Fibroblast of skin of left quadriceps (primary cell): ENCODE measurements around the gene OSBPL1A.

ENCODE experiments used
- DNase-seq, 2 experiments: peaks; one replicate each; pipeline ENCODE4 v3.0.0-alpha.2; 2013; ENCODE audit warnings: low read depth in 2 of 2

The OSBPL1A gene

DNA sequence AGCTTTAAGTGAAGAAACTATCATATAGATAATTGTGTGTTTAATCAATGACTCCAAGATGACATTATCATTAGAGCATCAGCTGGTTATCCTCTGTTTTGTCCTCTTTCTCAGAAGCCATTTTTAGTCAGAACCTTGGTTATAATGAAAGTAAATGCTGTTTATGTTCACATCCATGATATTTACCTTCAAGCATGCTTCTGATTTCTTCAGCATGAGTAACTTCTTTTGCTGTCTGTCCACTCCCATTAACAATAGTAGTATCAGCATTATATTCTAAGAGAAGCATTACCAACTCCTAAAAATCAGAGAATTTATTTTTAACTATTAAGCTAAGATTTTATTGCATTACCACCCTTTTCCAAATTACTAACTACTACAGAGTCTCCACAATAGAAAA is 56.3 kb downstream of the OSBPL1A start:
- DNase-seq: no peak

DNA sequence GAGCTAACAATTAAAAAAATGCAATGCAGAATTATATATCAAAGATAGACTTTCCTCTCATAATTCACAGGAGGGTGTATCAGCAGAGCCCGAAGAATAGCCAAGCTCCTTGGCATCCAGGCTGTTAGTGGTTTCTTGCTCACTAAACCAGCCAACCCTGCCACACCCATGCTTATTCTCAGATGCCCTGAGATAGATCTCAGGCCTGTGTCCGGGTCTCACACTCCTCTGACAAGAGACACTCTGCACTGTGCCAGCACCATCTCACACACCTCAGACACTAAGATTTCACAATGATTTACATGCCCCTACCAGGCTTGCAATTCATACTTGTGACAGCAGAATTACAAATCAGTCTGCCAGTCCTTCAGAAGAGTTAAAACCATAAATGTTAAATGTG is 64.5 kb downstream of the OSBPL1A start:
- no peak for DNase-seq

DNA sequence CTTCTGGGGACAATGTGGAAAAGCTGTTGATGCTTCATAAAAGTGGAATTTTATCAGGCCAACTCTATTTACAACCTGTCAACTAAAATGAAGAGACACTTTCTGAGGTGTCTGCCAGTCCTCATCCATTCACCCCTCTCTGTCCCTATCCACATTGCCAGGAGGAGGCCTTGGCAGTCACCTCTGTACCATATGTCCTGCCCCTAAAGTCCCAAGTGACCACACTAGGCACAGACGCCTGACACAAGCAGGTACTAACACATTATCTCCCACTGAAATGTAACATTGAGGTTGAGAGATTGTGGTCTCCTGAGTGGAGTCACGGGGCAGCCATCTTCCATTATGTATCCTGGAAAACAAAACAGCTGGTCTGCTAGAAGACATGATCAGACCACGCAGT is 71.4 kb downstream of the OSBPL1A start:
- no peak for DNase-seq

DNA sequence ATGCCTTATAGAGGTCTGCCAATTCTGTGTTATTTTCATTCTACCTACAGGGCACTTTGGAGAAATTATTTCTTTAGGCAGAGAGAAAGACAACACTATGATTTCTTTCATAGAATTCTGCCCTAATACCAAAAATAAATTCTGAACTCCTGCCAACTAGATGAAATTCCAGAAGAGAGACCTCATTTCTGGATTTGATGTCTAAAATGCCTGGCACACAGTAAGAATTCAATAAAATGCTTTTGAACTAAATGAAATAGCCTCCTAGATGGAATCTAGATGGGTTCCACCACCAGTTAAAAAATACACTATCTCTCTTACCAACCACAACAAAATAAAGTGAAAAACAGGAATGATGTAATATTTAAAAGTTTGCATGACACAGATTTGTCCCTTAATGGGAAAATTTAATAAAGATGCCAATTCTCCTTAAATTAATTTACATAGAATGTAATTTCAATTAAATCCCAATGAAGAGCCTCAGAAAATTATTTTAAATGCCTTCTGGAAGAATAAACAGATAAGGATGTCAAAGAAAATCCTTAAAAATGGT is 75.0 kb downstream of the OSBPL1A start:
- peak; percentile 44 to 50 for DNase-seq

DNA sequence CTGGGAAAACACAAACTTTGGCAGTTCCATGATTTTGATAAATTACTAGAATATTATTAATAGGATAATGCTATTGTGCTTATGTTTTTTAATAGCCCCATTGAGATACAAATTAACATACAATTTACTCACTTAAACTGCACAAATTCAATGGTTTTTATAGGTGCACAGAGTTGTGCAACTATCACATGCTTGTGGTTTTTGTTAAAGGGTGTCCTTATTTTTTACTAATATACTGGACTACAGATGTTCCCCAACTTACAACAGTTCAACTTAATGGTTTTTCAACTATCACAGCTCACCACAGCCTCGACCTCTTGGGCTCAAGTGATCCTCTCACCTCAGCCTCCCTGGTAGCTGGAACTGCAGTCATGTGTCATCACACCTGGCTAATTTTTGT is 76.6 kb downstream of the OSBPL1A start:
- no peak for DNase-seq

DNA sequence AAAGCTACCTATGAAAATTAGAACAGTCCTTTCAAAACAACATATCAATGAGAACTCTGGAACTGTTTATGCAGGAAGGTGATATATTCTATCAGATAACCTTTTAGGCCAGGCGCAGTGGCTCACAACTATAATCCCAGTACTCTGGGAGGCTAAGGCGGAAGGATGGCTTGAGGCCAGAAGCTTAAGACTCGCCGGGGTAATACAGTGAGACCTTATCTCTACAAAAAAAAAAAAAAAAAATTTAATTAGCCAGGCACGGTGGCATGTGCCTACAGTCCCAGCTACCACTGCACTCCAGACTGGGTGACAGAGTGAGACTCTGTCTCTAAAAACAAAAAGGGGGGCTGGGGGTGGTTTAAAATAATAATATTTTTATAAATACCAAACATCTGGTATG is 77.9 kb downstream of the OSBPL1A start:
- no peak for DNase-seq

DNA sequence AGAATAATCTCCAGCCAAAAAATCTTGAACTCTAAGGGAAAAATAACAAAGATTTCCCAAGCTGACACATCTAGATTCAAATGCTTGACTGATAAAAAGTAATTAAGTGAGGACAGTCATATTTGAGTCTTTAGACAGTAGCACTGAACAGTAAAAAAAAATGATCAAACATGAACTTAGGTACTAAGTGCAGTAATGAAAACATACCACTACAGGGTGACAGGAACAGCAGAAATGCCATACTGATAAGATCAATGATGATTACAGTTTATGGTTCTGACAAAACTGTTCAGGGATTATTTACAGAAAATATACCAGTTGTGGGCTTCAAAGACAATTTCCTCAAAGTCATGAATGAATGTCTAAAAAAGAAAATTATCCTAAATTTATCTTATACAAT is 80.3 kb downstream of the OSBPL1A start:
- DNase-seq: no peak

DNA sequence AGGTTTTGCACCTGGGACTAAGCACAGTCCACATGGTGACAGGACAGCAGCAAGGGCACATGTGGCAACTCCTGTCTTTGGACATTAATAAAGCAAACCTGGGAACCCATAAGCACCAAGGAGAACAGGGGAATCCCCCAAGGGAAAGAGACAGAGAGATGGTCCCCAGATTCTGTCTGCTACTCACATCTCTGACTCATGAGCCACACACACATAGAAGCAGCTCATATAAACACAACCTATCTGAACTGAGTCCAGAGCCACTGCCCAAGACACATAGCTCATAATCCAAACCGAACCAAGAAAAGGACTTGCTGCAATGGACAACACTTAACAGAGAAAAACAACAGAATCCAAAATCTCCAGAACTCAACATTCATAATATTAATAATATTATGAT is 82.5 kb downstream of the OSBPL1A start:
- DNase-seq: no peak

DNA sequence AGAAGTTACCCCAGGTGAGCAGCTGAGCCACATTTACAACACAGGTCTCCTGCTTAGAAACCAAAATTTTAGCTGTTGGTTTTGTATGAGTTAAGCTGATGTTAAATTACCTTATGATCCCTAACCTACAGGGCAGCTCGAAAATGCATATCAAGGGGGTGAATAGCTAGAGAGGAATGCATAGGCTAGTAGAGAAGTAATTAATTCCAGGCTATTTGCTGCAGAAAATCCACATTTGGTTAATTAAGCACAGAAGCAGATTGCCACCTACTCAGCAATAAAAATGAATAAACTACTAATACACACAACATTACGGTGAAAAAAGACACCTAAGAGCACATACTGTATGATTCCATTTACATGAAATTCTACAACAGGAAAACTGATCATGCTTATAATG is 91.4 kb downstream of the OSBPL1A start:
- peak; percentile 39 to 49 for DNase-seq

DNA sequence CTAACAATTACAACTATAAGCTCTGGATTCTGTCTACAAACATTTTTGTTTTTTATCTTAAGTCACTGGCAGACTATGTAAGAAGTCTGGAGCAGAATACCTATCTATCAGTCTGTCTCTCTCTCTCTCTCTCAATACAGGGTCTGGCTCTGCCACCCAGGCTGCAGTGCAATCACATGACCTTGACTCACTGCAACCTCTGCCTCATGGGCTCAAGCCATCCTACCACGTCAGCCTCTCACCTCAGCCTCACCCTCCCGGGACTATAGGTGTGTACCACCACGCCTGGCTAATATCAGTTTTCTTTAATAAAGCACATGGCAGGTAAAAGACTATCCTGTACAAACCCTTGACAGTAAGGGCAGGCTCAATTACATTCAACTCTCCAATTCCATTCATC is 96.9 kb downstream of the OSBPL1A start:
- DNase-seq: no peak

DNA sequence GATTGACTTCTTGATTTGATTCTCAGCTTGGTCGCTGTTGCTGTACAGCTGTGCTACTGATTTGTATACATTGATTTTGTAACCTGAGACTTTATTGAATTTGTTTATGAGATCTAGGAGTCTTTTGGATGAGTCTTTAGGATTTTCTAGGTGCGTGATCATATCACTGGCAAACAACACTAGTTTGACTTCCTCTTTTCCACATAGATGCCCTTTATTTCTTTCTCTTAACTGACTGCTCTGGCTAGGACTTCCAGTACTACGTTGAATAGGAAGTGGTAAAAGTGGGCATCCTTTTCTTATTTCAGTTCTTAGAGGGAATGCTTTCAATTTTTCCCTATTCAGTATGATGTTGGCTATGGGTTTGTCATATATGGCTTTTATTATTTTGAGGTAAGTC is 101.3 kb downstream of the OSBPL1A start:
- DNase-seq: no peak

DNA sequence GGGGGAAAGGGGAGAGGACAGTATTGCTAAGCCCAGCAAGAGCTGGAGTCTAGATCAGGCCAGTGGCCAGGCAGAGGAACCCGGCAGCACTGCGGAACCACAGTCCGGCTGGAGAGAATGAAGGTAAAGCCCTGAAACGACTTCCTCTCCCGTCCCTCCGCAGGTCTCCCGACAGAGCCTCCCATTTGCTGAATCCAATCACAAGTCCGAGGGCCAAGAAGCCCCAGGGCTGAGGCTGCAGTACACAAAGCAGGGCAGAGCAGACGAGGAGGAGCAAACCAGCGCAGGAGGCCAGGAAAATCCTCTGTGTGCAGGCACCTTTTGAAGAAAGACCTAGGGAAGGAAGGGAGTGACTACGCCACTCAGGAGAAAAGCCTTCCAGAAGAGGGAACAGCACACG is 104.4 kb downstream of the OSBPL1A start:
- no peak for DNase-seq

DNA sequence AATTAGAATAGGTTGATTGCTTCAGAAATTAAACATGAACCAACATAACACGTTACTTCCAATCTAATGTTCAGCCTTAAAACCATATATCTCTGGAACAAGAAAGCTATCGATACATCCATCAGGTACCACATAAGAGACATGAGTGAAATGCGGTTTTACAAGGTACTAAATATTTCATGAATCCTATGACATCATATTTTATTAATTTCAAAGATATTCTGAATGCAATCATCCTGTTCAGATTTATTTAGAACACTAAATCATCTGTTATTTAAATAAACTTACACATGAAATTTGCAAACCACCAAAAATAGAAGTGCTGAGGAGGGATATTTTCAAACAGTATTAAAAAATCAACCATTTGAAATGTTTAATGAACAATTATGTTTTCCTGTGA is 119.0 kb downstream of the OSBPL1A start:
- no peak for DNase-seq

DNA sequence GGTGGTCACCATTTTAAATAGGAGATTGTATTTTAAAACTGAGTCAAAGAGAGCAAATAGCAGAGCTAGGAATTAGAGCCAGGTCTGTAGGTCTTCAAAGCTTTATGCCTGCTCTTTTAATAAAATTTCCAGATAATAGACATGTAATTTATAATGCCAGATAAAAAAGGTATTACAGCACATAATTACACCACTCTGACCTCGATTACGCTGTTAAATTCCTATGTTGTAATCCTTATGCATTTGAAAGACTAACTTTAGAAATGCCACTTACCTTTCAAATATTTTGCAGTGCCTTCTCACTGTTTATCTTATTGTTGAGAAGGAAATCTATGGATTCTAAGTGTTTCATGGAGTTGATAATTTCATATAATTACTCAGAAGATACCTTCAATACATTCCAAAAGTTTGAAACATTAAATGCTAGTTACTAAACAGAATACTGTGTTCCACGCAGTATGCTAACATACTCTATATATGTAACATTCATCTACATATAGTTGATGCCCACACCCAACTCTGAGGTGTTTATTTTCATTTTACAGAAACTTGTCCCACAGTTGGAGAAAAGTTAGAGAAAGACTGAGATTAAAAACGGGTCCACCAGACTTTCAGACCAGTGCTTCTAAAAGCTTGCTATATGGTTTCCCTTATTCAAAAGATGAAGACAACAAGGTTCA is 120.0 kb downstream of the OSBPL1A start:
- no peak for DNase-seq

DNA sequence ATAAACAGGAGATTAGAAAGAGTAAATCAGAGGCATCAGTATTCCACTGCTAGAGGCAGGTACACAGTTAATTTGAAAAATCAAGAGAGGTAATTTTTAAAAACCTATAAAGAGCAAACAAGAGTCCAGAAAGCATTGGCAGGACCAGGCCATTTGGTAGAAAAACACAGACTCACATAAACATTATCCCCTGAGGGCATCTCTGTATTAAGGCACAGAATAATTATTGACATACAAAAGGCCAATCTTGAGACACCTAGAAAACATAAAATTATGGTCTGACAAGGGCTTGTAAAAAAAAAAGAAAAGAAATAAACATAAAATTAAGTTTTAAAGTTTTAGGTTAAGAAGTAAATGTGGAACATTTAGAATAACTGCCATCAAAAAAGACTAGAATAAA is 120.6 kb downstream of the OSBPL1A start:
- DNase-seq: no peak

DNA sequence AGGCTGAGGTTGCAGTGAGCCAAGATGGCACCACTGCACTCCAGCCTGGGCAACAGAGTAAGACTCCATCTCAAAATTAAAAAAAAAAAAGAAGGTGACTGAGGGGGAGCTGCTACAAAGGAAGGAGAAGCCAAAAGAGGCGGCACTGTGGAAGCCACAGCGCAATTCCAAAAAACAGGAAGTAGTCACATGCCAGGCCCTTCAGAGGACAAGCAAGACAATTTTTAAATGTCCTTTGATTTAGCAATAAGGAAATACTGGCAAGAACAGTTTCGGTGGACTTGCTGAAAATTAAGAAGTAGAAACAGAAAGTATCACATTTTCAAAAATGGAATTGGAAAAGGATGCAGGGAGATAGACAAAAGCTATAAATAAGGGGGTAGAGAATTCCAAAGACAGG is 122.8 kb downstream of the OSBPL1A start:
- DNase-seq: no peak

DNA sequence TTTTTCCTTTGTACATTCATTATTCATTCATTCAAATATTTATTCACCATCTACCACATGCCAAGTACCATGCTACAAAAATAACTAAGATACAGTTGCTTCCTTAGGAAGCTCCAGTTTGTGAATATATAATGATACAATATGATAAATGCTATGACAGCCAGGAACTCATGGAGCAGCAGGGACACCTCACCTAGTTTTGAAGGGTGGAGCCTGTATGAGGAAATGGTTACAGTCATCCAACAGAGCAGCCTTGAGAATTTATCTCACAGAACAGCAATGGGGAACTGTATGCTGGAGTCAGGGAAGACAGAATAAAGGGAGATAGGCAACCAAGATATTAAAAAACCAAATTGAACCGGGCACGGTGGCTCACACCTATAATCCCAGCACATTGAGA is 124.0 kb downstream of the OSBPL1A start:
- DNase-seq: no peak

DNA sequence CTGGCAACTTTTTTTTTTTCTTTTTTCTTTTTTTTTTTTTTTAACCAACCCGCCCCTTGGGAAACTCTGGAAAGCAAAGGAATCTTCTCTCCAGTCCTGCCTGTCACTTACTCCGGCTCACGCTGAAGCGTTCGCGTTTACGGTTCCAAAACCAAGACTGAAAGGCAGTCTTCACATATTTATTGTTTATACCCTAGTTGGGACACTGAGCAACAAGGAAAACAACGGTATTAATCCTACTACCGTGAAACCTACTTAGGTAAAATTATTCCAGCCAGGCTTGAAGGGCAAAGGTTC is 125.4 kb downstream of the OSBPL1A start:
- peak in 1 of 2 experiments; percentile 49 for DNase-seq

DNA sequence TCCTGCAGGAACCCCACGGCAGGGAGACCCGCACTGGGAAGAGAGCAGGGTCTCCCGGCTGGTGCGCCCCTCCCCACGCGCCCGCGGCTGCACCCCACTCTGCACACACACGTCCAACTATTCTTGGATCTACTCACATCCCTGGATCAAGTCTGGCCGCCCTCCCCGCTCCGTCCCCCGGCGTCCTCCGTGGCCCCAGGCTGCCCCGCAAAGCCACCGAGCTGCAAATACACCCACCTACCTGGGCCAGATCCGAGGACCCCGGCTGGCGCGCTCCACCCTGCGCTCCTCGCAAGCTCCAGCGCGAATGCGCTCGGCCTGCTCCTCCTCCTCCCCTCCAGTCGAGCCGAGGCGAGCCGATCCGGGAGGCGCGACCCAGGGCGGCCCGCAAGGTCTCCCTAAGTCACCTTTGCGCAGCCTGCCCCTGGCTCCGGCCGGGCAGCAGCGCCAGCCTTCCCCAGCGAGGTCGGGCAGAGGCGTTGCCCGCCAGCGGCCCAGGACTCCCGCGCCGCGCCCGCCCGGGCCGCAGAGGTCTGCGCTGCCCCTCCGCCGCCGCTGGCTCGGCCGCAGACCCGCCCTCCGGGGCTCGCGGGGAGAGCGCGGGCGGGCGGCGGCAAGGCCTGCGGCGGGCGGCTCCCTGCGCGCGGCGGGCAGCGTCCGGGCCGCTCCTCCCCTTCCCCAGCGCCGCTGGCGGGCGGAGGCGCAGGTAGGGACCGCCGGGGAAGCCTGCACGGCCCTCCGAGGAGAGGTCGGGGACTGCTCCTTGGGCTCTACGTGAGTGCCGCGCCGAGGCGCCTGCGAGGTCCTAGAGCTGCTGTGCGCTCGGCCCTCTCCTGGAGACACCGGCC is 126.0 kb downstream of the OSBPL1A start:
- peak in 1 of 2 experiments; percentile 21 for DNase-seq

DNA sequence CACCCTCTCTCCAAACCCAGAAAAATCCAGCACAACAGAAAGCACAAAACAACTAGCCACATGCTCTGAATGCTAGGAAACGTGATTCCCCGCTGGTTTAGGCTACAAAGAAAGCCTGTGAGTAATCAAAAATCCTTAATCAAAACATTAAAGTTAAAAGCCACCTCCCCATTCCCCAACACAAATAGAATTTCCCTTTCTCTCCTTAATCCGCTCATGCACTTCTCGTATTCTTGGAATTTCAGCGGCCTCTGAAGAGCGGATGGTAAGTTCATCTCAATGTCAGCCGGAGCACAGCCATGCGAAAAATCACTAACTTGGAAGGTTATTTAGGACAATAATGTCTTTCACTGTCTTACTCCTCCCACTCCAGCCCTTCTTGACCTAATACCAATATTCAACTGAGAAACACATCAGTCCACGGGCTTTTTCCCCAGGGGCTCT is 126.7 kb downstream of the OSBPL1A start:
- peak in 1 of 2 experiments; percentile 14 for DNase-seq

DNA sequence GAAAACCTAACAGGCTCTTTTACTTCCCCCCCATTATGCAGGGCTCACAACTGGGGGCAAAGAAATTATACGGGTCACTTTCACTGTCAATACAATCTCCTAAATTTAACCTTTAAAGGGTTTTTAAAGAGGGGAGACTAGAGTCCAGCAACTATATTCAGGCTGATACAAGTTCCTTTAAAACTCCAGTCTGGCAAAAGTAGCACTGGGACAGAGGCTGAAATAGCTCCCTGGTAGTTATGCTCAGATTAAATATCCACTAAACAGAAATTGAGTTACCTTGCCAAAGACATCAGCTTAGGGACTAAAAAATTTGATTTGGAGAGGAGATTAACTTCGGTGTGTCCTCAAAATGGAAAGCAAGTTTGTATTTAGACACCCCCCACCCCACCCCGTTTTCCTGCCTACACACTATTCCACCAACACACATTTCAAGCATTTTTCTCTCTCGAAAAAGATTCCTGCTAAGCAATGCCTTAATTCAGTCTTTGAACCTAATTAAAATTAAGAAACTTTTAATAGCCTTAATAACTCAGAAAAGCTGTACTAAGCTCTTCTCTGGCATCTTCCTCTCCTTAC is 127.2 kb downstream of the OSBPL1A start:
- no peak for DNase-seq

DNA sequence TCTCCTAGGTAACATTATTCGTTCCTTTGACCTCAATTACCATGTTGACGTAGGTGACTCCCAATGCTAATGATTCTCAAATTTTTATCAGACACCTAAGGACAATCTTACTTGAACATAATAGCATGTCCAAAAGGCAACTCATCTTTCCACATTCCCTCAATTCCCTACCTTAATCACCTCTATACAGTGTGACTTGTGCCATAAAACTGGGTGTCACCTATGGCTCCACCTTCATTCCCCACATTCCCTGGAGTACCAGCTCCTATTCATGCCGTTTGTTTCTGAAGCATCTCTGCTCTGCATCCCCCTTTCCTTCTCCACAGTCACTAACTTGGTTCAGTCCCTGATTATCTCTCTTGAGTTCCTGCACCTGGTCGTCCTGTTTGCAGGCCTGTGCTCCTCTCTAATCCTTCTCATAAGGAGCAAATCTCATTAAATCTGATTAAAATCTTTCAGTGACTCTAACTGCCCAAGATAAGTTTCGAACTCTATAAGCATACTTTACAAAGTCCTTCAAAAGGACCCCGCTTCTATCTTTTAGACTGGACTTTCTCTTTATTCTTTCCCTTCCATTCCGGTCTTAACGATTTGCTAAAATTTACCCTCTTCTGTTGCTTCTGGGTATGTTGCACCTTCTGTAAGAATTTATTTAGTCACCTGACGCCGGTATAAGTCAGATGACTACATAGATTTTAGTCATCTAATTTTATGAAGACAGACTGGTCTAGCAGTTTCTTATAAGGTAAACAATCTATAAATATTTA is 128.7 kb downstream of the OSBPL1A start:
- DNase-seq: no peak
